Measurements from ENCODE around the gene MYL10. TPM values are rescaled to one million over a fixed set of nuclear protein-coding genes. Genes with fewer than 3 reads are reported as not detected.

MYL10 gene
- total RNA-seq, 1 experiment from 2014 or later, result not detected

DNA sequence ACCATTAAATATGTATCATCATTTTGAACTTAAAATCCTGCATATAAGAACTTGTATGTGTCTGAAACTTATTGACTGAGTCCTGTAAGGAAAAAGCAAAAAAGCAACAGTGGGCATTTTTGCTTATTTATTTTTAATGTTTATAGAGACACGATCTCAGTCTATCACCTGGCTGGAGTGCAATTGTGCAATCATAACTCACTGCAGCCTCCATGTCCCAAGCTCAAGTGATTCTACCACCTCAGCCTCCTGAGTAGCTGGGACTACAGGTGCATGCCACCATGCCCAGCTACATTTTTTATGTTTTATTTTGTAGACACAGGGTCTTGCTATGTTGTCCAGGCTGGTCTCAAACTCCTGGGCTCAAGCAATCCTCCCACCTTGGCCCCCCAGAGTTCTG lies 32.2 kb downstream of the MYL10 start:
- Histone ChIP-seq H3K4me1 (peaks cover 29% of the 10 kb centered on the region), H3K27me3 (replicated peaks; ENCODE audit: control insufficient read depth, insufficient read depth, low read length) (no peaks in the 10 kb centered on the region), H3K4me3 (ENCODE audit: low read depth, low read length) (no peak overlapping the region), H3K36me3 (ENCODE audit: control insufficient read depth, insufficient read depth, low read length) (no peaks in the 10 kb centered on the region), H3K9me3 (peaks cover 6% of the 10 kb centered on the region; the same call in 1 of the 2 replicates)
- Mint-ChIP-seq H3K27ac (ENCODE audit: unreplicated experiment) (no peak overlapping the region), H3K27me3 (ENCODE audit: insufficient read depth, unreplicated experiment) (no peaks in the 10 kb centered on the region), H3K36me3 (ENCODE audit: insufficient read depth, unreplicated experiment) (no peaks in the 10 kb centered on the region), H3K4me1 (ENCODE audit: low read depth, unreplicated experiment) (peaks cover 7% of the 10 kb centered on the region), H3K4me3 (ENCODE audit: unreplicated experiment) (no peak overlapping the region), H3K9me3 (ENCODE audit: unreplicated experiment) (no peaks in the 10 kb centered on the region)
- no TSS peak for BruUV-seq (replicated peaks)
- intact Hi-C loops (cut with micrococcal nuclease; ENCODE audit: unreplicated experiment), result no loop called here
- ChIA-PET CTCF (interaction anchor here (1.7 kb wide), 1 partner anchor 11 kb away, joined by 5 read pairs; no protein-coding TSS in a partner anchor), POLR2A (interaction anchor here (0.6 kb wide), 1 partner anchor 43 kb away, joined by 4 read pairs; no protein-coding TSS in a partner anchor)
- TF ChIP-seq CTCF (IDR thresholded peaks at IDR 0.05; ENCODE audit: insufficient read depth in 1 of 2, low read depth in 1 of 2, low read length in 1 of 2, severe bottlenecking in 1 of 2, unreplicated experiment in 1 of 2), result no peak
- DNase-seq, result no peak

- H3K9me3 ChIP-seq, result peaks cover 6% of the 10 kb centered on the region; the same call in 1 of the 2 replicates
- Mint-ChIP-seq H3K36me3 (ENCODE audit: insufficient read depth, unreplicated experiment) (no peaks in the 10 kb centered on the region), H3K4me3 (ENCODE audit: unreplicated experiment) (no peak overlapping the region), H3K4me1 (ENCODE audit: low read depth, unreplicated experiment) (peaks cover 7% of the 10 kb centered on the region), H3K27ac (ENCODE audit: unreplicated experiment) (no peak overlapping the region), H3K9me3 (ENCODE audit: unreplicated experiment) (no peaks in the 10 kb centered on the region), H3K27me3 (ENCODE audit: insufficient read depth, unreplicated experiment) (no peaks in the 10 kb centered on the region)
- no peak for DNase-seq
- no peaks in the 10 kb centered on the region for H3K36me3 ChIP-seq (ENCODE audit: control insufficient read depth, insufficient read depth, low read length)
- ChIA-PET POLR2A (interaction anchor here (0.6 kb wide), 1 partner anchor 434 kb away, joined by 4 read pairs; no protein-coding TSS in a partner anchor), CTCF (interaction anchor here (1.7 kb wide), 1 partner anchor 10 kb away, joined by 5 read pairs; no protein-coding TSS in a partner anchor)
- H3K27me3 ChIP-seq (replicated peaks; ENCODE audit: control insufficient read depth, insufficient read depth, low read length), result no peaks in the 10 kb centered on the region
- H3K4me3 ChIP-seq (ENCODE audit: low read depth, low read length), result no peak overlapping the region
- H3K4me1 ChIP-seq, result peaks cover 29% of the 10 kb centered on the region
- BruUV-seq (replicated peaks), result no TSS peak
- TF ChIP-seq CTCF (IDR thresholded peaks at IDR 0.05; ENCODE audit: insufficient read depth in 1 of 2, low read depth in 1 of 2, low read length in 1 of 2, severe bottlenecking in 1 of 2, unreplicated experiment in 1 of 2), result no peak
- intact Hi-C loops (cut with micrococcal nuclease; ENCODE audit: unreplicated experiment), result no loop called here
Observed at GRCh38 chr7:101595766-101596537, 33.1 kb downstream of the MYL10 start.

DNA sequence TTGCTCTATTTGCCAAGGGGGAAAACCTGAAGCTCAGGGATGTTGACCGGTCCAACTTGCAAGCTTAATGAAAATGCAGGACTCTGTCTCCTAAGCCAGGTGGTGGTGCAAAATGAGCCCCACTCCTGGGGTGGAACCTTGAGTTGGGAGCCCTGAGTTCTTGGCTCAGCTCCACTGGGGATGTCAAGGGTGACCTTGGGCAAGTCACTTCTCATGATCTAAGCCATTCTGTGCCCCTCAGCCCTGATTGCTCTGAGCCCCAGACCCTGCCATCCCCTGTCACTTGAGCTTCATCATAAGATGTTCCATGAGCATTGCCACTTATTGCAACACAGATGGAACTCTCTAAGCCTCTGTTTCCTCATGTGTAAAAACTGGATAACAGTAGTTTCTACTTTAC lies 33.9 kb downstream of the MYL10 start:
- Mint-ChIP-seq H3K4me3 (ENCODE audit: unreplicated experiment) (no peak overlapping the region), H3K9me3 (ENCODE audit: unreplicated experiment) (no peaks in the 10 kb centered on the region), H3K4me1 (ENCODE audit: low read depth, unreplicated experiment) (peaks cover 7% of the 10 kb centered on the region), H3K27me3 (ENCODE audit: insufficient read depth, unreplicated experiment) (no peaks in the 10 kb centered on the region), H3K36me3 (ENCODE audit: insufficient read depth, unreplicated experiment) (no peaks in the 10 kb centered on the region), H3K27ac (ENCODE audit: unreplicated experiment) (no peak overlapping the region)
- POLR2A ChIA-PET, result no interaction called here
- no peaks in the 10 kb centered on the region for H3K36me3 ChIP-seq (ENCODE audit: control insufficient read depth, insufficient read depth, low read length)
- no peak overlapping the region for H3K4me3 ChIP-seq (ENCODE audit: low read depth, low read length)
- no peaks in the 10 kb centered on the region for H3K27me3 ChIP-seq (replicated peaks; ENCODE audit: control insufficient read depth, insufficient read depth, low read length)
- peaks cover 6% of the 10 kb centered on the region; the same call in 1 of the 2 replicates for H3K9me3 ChIP-seq
- DNase-seq, result no peak
- CTCF ChIA-PET, result no interaction called here
- peaks cover 29% of the 10 kb centered on the region for H3K4me1 ChIP-seq
- intact Hi-C loops (cut with micrococcal nuclease; ENCODE audit: unreplicated experiment), result no loop called here
- no peak for TF ChIP-seq CTCF (IDR thresholded peaks at IDR 0.05; ENCODE audit: insufficient read depth in 1 of 2, low read depth in 1 of 2, low read length in 1 of 2, severe bottlenecking in 1 of 2, unreplicated experiment in 1 of 2)
- no TSS peak for BruUV-seq (replicated peaks)

Data from Caco-2 (cell line).